Tibial artery (tissue), 4 donors: Measurements from ENCODE around the gene IFIT5.

ENCODE experiments used
- DNase-seq, 2 donors: peaks; one replicate each; pipeline ENCODE4 v3.0.0-alpha.2; 2019
- H3K27ac ChIP-seq, 2 donors: fragments of 200-600 bp; sonication (generic) in 1 of 2; 1 replicate in 1 of 2; 2 replicates in 1 of 2; pipeline ENCODE4 v1.5.1; 2018 to 2019; ENCODE audit warnings: mild to moderate bottlenecking in 1 of 2
- H3K27me3 ChIP-seq, 2 donors: fragments of 200-600 bp; sonication (generic) in 1 of 2; one replicate each; pipeline versions ENCODE4 v1.5.1 to v1.6.0; 2016 to 2019
- H3K36me3 ChIP-seq, 3 donors: fragments of 200-600 bp; sonication (generic) in 2 of 3; one replicate each; pipeline ENCODE4 v1.5.1; 2016 to 2019; ENCODE audit warnings: mild to moderate bottlenecking in 2 of 3
- H3K4me1 ChIP-seq, 4 donors: fragments of 200-600 bp; sonication (generic) in 2 of 4; 1 replicate in 3 of 4; 2 replicates in 1 of 4; pipeline ENCODE4 v1.5.1; 2016 to 2019
- H3K4me3 ChIP-seq, 2 donors: fragments of 200-600 bp; sonication (generic) in 1 of 2; 1 replicate in 1 of 2; 2 replicates in 1 of 2; pipeline ENCODE4 v1.5.1; 2018 to 2019; ENCODE audit warnings: mild to moderate bottlenecking in 2 of 2
- H3K9me3 ChIP-seq, 3 donors: fragments of 200-600 bp; sonication (generic) in 1 of 3; one replicate each; pipeline ENCODE4 v1.5.1; 2016 to 2019
- intact Hi-C: fragments of 100-400 bp; cut with DNase I; formaldehyde crosslinking; loops from one replicate; pipeline ENCODE4 v1.15.0; 2023; ENCODE audit warnings: low total_unique reads
- TF ChIP-seq, protein P1 (sequence below), 2 experiments: fragments of 200-600 bp in 1 of 2; fragments of 450-650 bp in 1 of 2; IDR thresholded peaks; one replicate each; pipeline ENCODE4 v1.5.1; 2017 to 2019; ENCODE audit warnings: antibody characterized with exemption in 2 of 2, mild to moderate bottlenecking in 1 of 2, moderate library complexity in 1 of 2

Gene IFIT5

DNA sequence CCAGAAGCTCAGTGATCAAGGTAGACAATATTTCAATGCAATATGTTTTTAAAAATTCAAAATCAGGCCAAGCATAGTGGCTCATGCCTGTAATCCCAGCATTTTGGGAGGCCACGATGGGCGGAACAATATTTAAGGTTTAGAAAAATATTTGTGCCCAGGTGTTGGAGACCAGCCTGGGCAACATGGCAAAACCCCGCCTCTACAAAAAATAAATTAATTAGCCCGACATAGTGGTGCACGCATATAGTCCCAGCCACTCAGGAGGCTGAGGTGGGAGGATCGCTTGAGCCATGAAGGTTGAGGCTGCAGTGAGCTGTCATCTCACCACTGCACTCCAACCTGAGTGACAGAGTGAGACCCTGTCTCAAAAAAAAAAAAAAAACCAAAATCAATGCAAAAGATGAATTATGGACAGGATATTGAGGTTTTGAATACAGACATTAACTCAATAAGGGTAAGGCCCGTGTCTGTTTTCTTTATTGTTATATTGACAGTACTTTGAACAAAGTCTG lies 913 bp upstream of the IFIT5 start:
- intact Hi-C loops = no loop called here
- Histone ChIP-seq H3K4me3 (peak overlapping the region; percentile 70 to 91), H3K9me3 (no peaks in the 10 kb centered on the region), H3K27ac (peak overlapping the region; percentile 88 to 92), H3K27me3 (no peaks in the 10 kb centered on the region), H3K36me3 (peaks cover 4 to 11% (median 10%) of the 10 kb centered on the region in 3 donors), H3K4me1 (peaks cover 0 to 32% (median 15%) of the 10 kb centered on the region in 4 donors)
- DNase-seq = no peak
- TF ChIP-seq, protein P1, sequence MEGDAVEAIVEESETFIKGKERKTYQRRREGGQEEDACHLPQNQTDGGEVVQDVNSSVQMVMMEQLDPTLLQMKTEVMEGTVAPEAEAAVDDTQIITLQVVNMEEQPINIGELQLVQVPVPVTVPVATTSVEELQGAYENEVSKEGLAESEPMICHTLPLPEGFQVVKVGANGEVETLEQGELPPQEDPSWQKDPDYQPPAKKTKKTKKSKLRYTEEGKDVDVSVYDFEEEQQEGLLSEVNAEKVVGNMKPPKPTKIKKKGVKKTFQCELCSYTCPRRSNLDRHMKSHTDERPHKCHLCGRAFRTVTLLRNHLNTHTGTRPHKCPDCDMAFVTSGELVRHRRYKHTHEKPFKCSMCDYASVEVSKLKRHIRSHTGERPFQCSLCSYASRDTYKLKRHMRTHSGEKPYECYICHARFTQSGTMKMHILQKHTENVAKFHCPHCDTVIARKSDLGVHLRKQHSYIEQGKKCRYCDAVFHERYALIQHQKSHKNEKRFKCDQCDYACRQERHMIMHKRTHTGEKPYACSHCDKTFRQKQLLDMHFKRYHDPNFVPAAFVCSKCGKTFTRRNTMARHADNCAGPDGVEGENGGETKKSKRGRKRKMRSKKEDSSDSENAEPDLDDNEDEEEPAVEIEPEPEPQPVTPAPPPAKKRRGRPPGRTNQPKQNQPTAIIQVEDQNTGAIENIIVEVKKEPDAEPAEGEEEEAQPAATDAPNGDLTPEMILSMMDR (IDR thresholded peaks at IDR 0.05) = no peak

- peaks cover 4 to 11% (median 11%) of the 10 kb centered on the region in 3 donors for H3K36me3 ChIP-seq
- H3K4me1 ChIP-seq = peaks cover 0 to 46% (median 15%) of the 10 kb centered on the region in 4 donors
- H3K4me3 ChIP-seq = peak overlapping the region; percentile 70 to 91
- H3K9me3 ChIP-seq = no peaks in the 10 kb centered on the region
- H3K27ac ChIP-seq = peak overlapping the region; percentile 88 to 92
- H3K27me3 ChIP-seq = no peaks in the 10 kb centered on the region
- intact Hi-C loops = no loop called here
- TF ChIP-seq, protein P1 (IDR thresholded peaks at IDR 0.05) = peak in 1 of 2 experiments; percentile 24
- DNase-seq = peak; percentile 55 to 73
Measured at GRCh38 chr10:89414879-89415821, 782 bp downstream of the IFIT5 start.

DNA sequence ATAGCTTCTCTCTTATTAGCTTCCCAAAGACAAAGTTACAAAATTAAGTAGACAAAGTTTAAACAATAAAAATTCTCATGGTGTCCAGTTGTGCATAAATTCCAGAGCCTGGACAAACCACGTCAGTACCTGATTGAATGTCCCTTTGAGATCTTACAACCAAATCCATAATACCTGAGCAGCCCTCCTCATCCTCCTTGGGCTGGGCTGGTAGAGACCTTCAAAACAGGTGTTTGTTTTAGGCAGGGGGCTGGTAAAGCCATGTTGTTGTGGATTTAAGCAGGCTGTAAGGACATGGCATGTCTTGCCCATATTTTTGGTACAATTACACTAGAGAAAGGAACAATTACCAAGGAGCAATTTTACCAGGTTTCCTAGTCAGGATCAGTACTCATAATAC lies 2.1 kb downstream of the IFIT5 start:
- TF ChIP-seq, protein P1 (IDR thresholded peaks at IDR 0.05) = no peak
- H3K36me3 ChIP-seq = peaks cover 4 to 22% (median 11%) of the 10 kb centered on the region in 3 donors
- H3K27ac ChIP-seq = no peak overlapping the region
- no peaks in the 10 kb centered on the region for H3K27me3 ChIP-seq
- no peak for DNase-seq
- intact Hi-C loops = no loop called here
- H3K9me3 ChIP-seq = no peaks in the 10 kb centered on the region
- H3K4me1 ChIP-seq = peaks cover 0 to 46% (median 15%) of the 10 kb centered on the region in 4 donors
- no peak overlapping the region for H3K4me3 ChIP-seq

DNA sequence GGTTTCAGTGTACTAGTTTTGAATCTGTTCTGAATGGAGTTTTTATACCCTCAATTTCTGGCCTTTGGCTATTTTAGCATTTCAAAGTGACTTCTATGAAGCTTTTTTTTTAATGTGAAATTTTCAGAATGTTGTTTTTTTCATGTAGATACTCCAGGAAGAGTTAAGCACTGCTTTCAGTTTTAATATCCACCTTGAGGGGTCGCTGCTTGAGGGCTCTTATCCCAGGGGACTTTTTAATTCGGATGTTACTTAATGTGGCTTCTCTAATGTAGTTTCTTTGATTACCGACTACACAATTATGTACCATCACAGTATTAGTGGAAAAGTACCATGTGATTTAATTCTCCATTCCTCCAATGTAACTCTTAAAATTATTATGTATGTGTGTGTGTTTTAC lies 5.2 kb downstream of the IFIT5 start:
- H3K36me3 ChIP-seq = peaks cover 4 to 24% (median 11%) of the 10 kb centered on the region in 3 donors
- no peak overlapping the region for H3K4me3 ChIP-seq
- intact Hi-C loops = no loop called here
- no peak overlapping the region for H3K27ac ChIP-seq
- no peaks in the 10 kb centered on the region for H3K9me3 ChIP-seq
- TF ChIP-seq, protein P1 (IDR thresholded peaks at IDR 0.05) = peak; percentile 8 to 15
- peaks cover 0 to 39% (median 15%) of the 10 kb centered on the region in 4 donors for H3K4me1 ChIP-seq
- DNase-seq = no peak
- H3K27me3 ChIP-seq = no peaks in the 10 kb centered on the region

DNA sequence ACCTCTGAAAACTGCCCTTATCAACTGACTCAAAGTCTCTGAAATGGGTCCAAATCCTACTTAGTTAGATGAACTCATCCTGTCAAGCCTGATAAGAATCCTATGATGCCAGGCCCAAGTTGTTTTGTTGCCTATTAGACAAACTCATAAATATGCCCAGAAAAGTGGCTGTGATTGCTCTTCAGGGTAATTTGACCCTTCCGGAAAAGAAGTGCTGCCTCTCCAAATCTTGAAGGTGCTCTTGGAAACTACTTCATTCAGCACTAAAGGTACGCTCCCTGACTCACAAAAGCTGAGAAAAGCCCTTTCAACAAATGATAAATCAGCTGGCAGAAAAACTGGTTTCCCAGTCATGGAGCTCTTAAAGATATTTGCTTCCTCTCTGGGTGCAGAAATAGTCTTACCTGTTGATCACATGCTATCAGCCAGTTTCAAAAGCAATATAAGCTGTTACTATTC lies 6.7 kb downstream of the IFIT5 start:
- intact Hi-C loops = loop anchor here (10.0 kb wide), 1 partner anchor 284 kb away; the partner anchor contains the start of gene KIF20B
- H3K27ac ChIP-seq = no peak overlapping the region
- no peak overlapping the region for H3K4me3 ChIP-seq

More for the DNA sequence above, 6.7 kb downstream of the IFIT5 start:
- Histone ChIP-seq H3K36me3 (peaks cover 4 to 24% (median 11%) of the 10 kb centered on the region in 3 donors), H3K27me3 (no peaks in the 10 kb centered on the region), H3K9me3 (no peaks in the 10 kb centered on the region), H3K4me1 (peaks cover 0 to 35% (median 8%) of the 10 kb centered on the region in 4 donors)
- no peak for DNase-seq
- TF ChIP-seq, protein P1 (IDR thresholded peaks at IDR 0.05) = no peak
